ENCODE data around the gene RBSN.
"Not testable (repeated sequence)": the region's sequence is repeated elsewhere in the genome, so short reads cannot be mapped to it uniquely, and the experiment has no call there.

The RBSN gene

DNA sequence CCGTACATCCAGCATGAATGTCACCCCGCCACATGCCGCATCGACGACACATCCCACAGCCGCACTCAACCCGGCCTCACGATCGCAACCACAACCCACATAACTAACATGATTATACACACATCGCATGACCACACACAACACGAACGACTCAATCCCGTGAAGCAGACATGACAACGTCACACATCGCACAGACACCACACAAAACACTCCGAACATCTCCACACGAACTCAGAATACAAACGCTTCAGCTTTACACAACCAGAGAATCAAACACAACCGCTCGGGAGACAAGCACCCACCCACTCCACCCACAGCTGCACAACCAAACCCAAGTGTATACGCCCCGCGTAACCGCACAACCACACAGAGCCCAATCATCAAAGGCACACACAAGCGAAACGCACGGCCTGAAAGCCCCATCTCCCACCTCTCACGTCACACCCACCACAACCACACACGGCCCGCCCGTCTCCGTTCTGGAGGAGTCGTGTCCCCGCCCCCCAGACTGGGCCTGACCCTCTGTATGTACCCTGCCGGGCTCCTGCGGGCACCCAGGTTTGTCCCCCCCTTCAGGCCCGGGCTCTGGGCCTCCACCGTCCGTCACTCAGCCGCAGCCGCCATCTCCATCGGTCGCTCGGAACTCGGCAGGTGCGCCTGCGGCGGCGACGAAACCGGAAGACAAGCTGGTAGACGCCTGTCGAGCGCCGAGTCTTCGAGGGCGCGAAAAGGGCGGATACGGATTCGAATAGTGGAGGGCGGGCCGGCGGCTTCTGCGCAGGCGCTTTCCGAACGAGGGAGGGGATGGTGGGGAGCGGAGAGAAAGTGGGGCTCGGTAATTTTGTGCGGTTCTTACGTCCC is at the start of gene RBSN:
Gene RBSN (minus strand): TSS at position 646 of the 861 bp plus-strand sequence. CDS start 3,028 bp downstream, outside the sequence.
- DNase-seq, result peak; percentile 94

DNA sequence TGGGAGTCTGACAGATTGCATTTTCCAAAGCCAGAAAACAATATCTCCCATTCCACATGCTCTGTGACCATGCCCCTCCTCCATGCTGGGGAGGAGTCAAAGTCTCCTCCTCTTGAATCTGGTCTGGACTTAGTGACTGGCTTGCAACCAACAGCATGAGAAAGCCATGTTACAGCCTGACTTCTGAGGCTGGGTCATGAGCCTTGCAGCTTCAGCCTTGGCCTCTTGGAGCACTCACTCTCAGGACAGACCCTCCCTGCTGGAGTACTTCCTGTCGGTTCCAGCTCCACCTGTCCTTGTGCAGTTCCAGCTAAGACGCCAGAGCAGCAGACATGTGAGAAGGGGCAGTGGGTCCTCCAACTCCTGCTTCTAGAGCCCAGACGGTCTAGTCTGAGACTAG is 49.7 kb upstream of the RBSN start:
- DNase-seq, result no peak

DNA sequence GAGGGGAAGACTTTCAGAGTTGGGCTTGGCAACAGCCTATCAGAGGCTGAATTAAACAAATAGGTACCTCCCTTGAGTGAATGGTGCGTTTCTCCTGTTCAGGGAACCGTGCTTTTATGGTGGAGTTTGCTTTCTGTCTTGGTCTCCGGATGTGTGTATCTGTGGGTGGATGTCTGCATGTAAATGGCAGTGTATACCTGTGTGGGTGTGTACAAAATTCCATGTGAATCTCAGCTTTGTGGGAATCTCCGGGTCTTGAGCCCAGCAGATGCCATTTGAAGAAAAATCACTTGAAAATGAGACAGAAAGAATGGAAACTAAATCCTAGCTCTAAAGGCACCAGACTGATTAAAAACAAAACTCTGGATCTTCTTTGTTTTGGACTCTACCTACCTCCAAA is 37.9 kb upstream of the RBSN start:
- not testable (repeated sequence) for DNase-seq

DNA sequence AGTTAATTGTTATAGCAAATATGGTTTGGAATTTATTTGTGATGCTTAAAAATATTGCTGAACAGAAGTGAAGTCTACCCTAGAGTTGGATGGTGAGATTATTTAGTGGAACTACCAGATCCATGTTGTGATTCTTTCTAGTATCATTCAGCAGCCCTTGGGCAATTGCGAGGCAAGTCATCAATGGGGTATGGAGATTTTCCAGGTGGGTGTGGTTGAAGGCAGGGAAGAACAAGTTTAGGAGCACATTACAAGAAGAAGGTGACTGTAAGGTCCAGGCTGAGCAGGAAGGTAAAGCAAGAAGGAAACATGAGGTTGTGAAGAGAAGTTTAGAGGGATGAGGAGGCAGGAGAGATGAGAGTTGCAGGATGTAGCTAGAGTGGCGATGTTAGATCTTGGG is 36.0 kb upstream of the RBSN start:
- not testable (repeated sequence) for DNase-seq

DNA sequence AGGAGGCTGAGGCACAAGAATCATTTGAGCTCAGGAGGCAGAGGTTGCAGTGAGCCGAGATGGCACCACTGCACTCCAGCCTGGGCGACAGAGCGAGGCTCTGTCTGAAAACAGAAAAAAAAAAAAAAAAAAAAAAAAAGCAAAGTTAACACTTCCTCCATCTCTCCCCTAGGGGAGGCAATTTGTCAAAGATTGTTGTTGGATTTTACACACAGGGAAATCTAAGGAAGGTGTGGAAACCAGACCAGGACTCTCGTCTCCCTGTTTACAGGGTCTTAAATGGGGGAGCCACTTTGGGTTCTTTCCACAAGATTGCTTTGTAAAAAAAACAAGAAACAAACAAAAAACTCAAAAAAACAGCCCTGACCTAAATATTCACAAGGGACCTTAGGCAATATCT is 29.5 kb upstream of the RBSN start:
- not testable (repeated sequence) for DNase-seq

DNA sequence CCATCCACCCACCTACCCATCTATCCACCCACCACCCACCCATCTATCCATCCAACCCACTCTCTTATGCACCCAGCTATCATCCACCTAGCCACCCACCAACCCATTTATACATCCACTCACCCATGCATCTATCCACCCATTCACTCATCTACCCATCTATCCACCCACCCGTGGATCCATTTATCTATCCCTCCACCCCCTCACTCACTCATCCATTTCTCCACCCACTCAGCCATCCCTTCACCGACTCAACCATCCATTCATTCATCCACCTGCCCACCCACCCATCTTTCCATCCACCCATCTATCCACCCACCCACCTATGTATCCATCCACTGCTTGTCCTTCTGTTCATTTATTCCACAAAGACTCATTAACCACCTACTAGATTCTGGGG is 28.0 kb upstream of the RBSN start:
- DNase-seq, result not testable (repeated sequence)

DNA sequence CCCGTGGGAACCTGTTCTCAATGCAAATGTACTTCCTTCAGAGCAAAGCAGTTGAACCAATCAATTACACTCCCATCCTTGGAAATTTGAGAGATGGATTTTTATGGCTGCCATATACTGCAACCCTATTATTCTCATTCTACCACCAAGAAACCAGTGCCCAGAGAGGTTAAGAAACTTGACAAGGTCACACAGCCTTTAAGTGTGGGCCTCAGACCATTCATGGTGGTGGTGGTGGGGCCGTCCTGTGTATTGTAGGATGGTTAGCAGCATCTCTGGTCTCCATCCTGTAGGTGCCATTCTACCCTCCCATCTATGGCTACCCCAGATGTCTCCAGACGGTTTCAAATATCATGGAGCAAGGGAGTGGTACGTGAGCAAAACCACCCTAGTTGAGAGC is 23.4 kb upstream of the RBSN start:
- DNase-seq, result no peak

DNA sequence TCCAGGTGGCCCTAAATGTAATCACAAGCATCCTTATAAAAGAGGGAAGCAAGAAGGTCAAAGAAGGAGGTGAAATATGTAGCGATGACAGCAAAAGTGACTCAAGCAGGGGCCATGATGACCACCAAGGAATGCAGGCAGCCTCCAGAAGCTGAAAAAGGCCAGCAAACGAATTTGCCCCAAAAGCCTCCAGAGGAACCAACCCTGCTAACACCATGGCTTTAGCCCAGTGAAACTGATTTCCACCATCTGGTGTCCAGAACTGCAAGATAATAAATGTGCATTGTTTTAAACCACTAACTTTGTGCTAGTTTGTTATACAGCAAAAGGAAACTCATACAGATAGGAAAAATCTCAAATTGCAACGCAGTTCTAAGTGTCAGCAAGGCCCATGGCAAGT is 23.0 kb upstream of the RBSN start:
- no peak for DNase-seq

DNA sequence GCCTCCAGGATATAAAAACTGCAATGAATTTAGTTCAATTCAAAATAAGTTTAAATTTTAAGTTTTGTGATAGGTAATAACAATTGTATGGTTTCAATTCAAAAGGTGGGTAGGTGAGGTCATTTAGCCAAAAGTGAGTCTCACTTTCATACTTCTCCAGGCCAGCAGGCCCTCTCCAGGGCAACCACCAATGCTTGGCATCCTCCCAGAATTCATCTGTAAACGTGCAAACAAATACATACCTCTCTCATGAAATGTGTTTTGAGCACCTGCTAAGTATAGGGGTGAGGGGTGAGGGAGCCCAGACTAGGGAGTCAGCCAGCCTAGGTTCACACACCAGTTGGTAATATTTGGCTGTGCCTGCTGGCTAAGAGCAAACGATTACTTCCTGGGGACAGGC is 22.0 kb upstream of the RBSN start:
- no peak for DNase-seq

DNA sequence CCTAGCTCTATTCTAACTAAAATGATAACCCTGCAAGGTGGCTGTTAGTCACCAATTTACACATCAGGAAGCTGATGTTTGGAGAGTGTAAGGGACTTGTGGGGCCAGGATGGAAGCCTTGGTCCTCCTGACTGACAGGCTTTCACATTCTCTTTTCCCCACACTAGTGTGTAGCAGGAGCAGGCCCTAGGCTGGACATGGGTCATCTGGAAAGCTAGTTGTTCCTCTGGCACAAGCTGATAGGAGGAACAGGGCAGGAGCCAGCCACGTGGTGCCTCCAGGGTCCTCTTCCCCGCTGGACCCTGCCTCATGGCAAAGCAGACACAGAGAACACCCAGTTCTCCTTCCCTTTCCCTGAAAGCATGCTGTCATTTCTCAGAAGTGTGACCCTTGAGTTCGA is 18.1 kb upstream of the RBSN start:
- DNase-seq, result no peak

DNA sequence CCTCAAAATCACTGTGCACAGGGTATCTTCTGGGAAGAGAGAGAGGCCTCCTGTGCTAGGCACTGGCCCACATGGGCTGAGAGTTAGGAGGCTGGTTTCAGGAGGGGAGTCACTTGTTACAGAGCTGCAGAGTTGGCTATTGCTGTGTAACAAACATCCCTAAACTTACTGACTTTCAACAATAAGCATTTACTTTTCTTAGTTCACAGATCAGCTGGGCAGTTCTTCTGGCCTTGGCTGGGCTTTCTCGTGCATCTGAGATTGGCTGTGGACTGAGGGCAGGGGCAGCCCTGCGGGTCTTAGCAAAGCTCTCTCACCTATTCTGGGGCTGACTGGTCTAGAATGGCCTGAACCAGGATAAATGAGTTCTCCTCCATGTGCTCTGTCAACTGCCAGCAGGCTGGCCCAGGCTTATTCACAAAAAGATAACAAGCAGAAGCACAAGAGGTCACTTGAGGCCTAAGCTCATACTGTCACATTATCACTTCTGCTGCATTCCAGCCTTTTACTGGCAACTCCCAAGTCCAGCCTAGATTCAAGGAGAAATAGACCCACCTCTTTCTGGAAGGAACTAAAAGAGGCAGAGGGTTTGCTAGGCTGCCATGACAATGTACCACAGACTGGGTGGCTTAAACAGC is 17.2 kb upstream of the RBSN start:
- DNase-seq, result no peak

DNA sequence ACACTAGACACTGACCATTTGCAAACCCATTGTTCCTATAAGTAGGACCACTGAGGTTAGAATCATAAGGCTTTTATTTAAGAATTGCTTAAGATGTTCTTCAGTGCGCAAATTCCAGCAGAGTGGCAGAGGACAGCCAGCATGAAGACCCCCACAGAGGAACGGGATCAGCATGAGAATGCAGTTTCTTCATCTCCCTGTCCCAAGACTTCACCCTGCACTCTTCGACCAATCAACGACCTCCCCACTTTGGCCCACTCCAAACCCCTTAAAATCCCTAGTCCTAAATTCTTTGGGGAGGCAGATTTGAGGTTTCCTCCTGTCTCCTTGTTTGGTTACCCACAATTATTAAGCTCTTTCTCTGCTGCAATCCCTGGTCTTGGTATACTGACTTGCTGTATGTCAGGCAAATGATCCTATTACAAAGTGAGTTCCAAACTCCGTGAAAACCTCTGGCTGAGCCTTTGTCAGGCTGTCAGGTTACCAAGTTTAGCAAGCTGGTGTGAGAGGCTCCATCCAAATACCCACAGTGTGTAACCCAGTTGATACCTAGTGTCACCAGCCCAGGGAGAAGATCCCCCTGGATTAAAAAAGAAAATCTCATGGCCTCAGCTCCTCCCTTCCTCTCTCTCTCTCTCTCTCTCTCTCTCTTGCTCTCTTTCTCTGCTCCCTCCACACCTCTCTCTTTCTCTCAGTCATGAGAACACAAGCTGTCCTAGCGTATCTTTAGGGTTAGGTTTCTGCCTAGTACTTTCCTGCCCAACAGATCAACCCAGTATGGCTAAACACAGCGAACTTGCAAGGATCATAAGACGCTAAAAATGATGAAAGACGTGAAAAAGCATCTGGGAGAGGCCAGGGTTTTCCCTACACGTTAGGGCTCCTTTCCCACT is 15.8 kb upstream of the RBSN start:
- DNase-seq, result no peak

DNA sequence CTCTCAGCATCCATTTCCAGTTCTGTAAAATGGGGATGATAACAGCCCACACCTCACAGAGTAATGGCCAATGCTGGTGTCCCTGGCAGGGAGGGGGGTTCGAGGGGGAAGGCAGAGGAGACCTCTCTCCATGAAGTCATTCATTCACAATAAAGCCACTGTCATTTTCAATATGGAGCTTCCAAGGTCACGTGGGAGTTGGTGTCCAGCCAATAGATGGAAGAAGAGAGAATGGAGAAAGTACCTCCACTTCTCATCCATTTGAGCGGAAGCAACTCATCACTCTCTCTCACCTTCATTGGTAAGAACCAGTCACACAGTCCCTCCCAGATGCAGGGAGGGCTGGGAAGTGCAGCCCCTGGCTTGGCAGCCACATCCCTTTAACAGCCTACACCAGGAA is 14.9 kb upstream of the RBSN start:
- DNase-seq, result no peak

DNA sequence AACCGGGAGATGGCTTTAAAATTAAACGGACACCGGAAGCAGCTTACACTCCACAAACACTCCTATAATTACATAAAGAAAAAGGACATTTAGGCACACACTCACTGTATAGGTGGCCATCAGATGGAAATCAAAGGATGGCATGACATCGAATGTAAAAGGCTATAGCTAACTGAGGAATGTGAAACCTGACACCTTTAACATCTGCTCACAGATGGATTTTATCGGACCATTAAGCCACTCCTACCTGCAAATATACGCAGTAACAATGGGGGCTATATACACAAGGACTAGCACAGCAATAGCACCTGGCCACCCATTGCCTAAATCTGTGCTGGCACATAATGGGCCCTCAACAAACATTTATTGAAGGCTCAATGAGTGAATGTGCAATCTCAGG is 14.5 kb upstream of the RBSN start:
- no peak for DNase-seq

DNA sequence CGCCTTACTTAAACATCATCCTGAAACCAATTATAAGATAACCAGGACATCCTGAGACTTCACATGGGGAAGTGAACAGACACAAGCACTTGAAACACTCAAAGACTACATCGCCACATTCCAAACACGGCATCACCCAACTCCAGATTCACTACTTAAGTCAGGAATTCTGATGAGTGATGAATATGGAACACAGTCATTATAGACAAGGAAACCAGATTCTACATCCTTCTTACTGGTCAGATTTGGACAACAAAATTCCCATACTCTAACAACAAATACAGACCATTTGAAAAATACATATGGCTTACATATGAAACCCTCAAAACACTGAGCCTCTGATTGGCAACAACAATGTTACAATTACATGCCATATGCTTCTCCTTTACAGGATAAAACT is 13.1 kb upstream of the RBSN start:
- DNase-seq, result no peak

DNA sequence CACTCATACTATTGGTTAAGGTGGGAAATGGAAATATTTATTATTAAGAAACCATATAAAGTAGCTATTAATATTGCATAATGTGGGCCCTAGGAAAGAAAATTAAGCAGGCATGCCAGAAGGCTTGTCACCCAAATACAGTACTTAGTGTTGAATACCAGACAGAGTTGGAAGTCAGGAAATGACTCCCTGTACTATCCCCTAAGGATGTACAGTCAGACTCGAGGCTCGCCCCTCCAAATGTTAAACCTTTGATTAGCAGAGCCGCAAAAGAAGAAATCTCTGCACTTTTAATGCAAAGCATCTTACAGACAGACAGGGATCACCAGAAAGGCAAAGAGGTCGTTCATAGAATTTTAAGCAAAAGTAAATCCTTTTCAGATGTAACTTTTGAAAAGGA is 11.3 kb upstream of the RBSN start:
- DNase-seq, result peak; percentile 56

DNA sequence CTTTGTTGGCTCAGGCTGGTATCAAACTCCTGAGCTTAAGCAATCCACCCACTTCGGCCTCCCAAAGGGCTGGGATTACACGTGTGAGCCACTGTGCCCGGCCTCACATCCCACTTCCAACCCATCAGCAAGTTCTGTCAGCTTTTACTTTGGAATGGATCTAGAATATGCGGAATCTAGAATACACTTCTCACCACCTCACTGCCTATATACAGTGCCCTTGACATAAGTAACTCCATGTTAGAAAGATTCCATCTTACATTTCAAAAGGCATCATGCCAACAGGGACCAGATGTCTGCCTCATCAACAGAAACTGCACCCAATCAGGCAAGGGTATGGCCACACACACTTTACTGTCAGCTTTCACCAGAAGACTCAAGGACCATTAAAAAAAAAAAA is 9.9 kb upstream of the RBSN start:
- DNase-seq, result no peak

DNA sequence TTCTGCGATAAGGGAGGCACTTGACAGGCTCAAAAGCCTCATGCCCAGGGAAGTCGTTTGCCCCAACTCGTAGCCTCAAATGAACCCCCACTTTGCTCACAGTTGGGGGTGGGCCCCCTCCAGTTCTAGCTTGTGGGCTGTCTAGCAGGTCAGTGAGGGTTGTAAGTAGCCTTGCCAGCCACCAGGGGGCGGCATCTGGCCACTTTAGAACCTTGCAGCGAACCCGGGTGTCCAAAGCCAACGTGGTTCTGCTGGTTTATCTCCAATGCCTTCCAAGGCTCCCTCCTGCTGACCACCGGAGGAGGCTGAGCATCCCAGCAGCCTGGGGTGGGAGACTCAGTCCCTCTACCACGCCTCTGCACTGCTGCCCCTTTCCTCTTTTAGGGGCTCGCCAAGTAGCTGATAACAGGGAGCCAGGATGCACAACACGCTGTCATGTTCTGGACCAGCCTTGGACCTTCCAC is 9.2 kb upstream of the RBSN start:
- peak; percentile 61 for DNase-seq

DNA sequence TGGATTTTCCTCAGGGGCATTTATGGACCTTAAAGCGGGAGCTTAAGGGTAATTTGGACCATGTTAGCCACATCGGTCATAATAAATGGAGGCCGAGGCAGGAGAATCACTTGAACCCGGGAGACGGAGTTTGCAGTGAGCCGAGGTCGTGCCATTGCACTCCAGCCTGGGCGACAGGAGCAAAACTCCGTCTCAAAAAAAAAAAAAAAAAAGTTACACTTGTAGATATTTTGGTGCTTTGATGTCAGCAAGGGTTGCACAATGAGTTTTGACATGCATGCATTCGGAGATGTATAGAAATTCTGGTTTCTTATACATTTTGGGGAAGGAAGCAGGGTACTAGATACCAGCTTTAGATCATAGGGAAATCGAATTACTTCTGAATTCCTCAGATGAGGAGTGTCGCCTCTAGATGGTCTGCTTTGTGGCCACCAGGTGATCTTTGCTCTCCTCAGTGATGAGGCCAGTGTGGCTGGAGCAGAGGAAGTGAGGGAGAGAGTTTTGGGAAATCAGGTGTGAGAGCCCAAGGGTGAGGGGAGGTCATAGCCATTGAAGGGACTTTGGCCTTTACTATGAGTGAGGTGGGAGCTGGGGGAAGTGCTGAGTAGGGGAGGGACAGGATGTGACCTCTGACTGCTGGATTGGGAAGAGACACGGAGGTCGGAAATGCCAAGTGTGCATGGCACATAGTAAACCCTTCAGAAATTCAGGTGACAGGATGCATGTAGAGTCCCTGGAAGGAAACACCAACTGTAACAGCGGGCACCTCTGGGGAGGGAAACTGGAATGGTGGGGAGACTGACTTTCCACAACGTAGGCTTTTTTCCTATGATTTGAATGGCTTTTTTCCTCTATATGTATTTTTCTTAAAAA is 8.4 kb upstream of the RBSN start:
- no peak for DNase-seq

DNA sequence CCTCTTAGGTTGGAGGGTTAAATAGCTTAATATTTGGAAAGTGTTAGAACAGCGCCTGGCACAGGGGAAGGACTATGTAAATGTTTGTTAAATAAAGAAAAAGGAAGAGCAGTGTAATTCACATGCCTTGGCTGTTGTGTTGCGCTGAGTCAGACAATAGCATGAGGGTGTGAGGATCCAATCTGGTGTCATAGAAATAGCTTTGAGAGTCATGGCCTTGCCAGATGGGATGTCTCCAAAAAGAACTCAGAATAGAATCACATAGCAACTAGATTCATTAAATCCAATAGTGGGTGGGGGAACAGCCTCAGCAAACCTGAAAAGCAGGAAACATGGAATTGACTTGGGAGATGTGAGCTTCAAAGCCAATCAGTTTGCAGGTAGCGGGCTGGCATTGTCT is 3.9 kb upstream of the RBSN start:
- DNase-seq, result no peak

DNA sequence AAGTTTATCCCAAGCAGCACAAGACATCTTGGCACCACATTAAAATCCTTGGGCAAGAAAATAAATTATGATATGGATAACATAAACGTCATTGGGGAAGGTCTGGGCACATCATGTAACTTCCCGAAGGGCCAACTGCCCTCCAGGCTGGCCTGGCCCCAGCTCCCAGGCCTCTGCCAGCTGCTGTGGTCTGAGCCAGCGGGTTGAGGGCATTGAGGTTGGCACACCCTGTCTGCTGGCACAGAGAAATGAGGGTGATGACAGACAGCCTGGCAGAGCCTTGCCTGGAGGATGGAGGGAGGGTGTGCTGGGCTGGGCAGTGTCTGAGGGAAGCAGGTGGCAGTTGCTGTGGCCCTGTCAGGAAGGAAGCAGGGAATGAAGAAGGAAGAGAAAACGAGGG is 3.3 kb upstream of the RBSN start:
- DNase-seq, result no peak

DNA sequence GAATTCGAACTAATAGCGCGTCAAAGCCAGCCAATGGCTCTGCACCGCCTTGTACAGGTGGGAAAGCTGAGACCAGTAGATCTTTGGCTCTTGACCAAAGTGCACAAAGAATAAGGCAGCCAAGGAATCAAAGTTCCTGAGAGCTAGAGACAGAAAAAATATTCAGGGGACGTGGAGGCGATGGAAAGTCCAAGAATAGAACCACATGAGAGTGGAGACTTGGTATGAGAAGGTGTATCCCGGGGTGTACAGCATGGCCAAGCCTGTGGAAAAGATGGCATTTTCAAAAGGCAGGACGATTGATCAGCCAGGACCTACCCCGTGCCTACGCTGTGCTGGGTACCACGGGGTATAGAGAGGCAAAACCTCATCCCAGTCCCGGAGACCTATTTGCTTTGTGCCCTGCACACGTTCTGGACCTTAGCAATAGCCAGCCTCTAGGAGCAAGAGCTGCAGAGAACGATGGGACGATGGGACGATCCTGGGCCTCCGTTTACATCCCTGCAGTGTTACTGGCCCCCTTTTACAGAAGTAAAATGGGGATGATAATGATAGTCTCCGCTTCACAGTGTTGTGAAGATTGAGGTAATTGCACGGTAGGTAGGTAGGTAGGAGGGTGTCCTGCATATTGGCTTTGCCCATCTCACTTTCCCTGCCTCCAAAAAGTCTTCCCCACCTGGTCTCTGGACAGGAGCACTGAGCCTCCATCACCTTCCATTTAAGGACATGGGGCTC is 583 bp upstream of the RBSN start:
- DNase-seq, result no peak
